ENCODE data around the gene MTUS2. TPM values are rescaled to one million over a fixed set of nuclear protein-coding genes. Genes with fewer than 3 reads are reported as not detected.

Gene MTUS2
- total RNA-seq, 1 donor from 2014 or later, result 0.90 TPM

DNA sequence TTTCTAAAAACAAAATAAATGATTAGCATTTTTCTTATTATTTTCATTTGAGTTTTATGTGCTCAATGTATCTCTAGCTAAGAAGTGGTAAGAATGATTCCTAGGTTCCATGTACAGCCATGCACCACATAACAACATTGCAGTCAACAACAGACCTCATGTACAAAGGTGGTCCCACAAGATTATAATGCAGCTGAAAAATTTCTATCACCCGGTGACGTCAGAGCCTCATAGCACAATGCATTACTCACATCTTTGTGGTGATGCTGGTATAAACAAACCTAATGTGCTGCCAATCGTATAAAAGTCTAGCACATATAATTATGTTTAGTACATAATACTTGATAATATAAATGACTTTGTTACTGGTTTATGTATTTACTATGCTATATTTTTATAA lies 654.9 kb downstream of the MTUS2 start:
- DNase-seq (ENCODE audit: low spot score), result no peak

DNA sequence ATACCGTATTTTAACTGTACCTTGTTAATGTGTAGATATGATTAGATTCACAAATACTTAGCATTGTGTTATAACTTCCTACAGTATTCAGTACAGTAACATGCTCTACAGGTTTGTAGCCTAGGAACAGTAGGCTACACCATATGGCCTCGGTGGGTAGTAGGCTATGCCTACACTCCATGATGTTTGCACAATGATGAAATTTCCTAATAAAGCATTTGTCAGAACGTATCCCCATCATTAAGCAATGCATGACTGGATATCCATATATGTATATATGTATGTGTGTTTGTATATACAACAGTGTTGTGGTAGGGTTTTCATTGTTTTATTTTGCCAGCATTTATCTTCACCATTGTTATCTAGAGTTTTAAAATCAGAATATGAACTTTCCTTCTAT lies 655.9 kb downstream of the MTUS2 start:
- H3K36me3 Mint-ChIP-seq (ENCODE audit: low read depth, unreplicated experiment), result no peaks in the 10 kb centered on the region
- H3K27ac Mint-ChIP-seq (ENCODE audit: unreplicated experiment), result no peak overlapping the region

More for the DNA sequence above, 654.9 kb downstream of the MTUS2 start:
- Mint-ChIP-seq H3K4me3 (ENCODE audit: unreplicated experiment) (no peak overlapping the region), H3K27ac (ENCODE audit: unreplicated experiment) (no peak overlapping the region), H3K4me1 (ENCODE audit: unreplicated experiment) (no peaks in the 10 kb centered on the region), H3K9me3 (ENCODE audit: unreplicated experiment) (no peaks in the 10 kb centered on the region), H3K27me3 (ENCODE audit: unreplicated experiment) (peaks cover 2% of the 10 kb centered on the region), H3K36me3 (ENCODE audit: low read depth, unreplicated experiment) (no peaks in the 10 kb centered on the region)
- TF ChIP-seq, protein P1, sequence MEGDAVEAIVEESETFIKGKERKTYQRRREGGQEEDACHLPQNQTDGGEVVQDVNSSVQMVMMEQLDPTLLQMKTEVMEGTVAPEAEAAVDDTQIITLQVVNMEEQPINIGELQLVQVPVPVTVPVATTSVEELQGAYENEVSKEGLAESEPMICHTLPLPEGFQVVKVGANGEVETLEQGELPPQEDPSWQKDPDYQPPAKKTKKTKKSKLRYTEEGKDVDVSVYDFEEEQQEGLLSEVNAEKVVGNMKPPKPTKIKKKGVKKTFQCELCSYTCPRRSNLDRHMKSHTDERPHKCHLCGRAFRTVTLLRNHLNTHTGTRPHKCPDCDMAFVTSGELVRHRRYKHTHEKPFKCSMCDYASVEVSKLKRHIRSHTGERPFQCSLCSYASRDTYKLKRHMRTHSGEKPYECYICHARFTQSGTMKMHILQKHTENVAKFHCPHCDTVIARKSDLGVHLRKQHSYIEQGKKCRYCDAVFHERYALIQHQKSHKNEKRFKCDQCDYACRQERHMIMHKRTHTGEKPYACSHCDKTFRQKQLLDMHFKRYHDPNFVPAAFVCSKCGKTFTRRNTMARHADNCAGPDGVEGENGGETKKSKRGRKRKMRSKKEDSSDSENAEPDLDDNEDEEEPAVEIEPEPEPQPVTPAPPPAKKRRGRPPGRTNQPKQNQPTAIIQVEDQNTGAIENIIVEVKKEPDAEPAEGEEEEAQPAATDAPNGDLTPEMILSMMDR (IDR thresholded peaks at IDR 0.05; ENCODE audit: unreplicated experiment), result no peak

DNA sequence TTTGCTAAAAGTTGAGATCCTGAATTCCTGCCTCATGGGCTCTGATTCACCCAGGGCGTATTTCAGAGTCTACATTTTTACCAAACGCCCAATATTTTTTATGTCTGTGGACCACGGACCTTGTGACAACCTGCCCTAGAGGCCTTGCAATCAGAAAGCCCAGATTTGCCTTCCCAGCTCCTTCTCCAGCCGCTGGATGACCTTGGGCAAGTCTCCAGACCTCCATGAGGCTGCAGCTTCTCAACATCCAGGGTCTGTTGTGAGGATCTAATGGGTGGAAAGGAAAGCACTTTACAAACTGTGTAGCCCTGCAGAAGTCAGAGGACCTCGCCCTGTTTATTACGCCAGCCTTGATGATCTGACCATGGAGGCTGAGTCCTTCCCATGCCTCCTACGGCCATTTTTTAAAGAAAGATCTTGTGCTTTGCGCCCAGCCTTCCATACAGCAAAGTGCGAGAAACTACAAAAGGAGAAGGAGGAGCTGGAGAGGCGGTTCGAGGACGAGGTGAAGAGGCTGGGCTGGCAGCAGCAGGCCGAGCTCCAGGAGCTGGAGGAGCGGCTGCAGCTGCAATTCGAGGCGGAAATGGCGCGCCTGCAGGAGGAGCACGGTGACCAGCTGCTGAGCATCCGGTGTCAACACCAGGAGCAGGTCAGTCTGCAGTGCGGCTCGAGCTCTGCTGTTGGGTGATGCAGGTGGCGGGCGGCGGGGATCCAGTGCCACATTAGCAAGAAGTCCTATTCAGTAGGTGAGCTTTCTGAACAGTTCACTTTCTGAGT lies 659.8 kb downstream of the MTUS2 start:
- no peaks in the 10 kb centered on the region for H3K36me3 Mint-ChIP-seq (ENCODE audit: low read depth, unreplicated experiment)

More for the DNA sequence above, 655.9 kb downstream of the MTUS2 start:
- TF ChIP-seq, protein P1 (IDR thresholded peaks at IDR 0.05; ENCODE audit: unreplicated experiment), result no peak
- no peak for DNase-seq (ENCODE audit: low spot score)
- Mint-ChIP-seq H3K27me3 (ENCODE audit: unreplicated experiment) (peaks cover 3% of the 10 kb centered on the region), H3K4me1 (ENCODE audit: unreplicated experiment) (no peaks in the 10 kb centered on the region), H3K9me3 (ENCODE audit: unreplicated experiment) (no peaks in the 10 kb centered on the region), H3K4me3 (ENCODE audit: unreplicated experiment) (no peak overlapping the region)

DNA sequence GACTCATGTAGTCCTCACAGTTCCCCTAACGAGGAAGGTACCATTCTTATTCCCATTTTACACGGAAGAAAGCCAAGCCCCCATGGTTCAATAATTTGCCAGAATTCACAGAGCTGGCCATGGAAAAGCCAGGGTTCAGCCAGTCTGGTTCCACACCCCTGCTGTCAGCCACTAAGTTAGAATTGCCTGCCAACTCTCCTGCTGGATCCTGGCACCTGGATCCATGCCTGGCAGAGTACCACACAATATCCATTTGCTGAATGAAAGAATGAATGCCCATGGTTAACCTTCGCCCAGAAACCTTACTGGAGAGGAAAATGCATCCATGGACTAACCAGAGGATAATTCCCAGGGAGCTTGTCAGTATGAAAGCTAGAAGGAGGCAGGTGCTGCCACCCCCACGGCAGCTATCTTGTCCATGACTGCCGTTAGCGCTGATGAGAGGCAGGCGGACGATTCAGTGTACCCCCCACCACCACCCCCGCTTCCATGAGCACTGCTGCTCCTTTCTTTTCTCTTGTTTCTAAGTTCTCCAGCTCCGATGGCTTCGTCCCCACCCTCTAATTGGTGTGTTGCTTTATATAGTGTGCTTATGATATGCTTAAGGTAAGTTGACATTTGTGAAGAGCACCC lies 660.9 kb downstream of the MTUS2 start:
- Mint-ChIP-seq H3K9me3 (ENCODE audit: unreplicated experiment) (no peaks in the 10 kb centered on the region), H3K4me3 (ENCODE audit: unreplicated experiment) (no peak overlapping the region), H3K4me1 (ENCODE audit: unreplicated experiment) (peaks cover 3% of the 10 kb centered on the region), H3K27me3 (ENCODE audit: unreplicated experiment) (peaks cover 2% of the 10 kb centered on the region), H3K27ac (ENCODE audit: unreplicated experiment) (no peak overlapping the region), H3K36me3 (ENCODE audit: low read depth, unreplicated experiment) (no peaks in the 10 kb centered on the region)
- TF ChIP-seq, protein P1 (IDR thresholded peaks at IDR 0.05; ENCODE audit: unreplicated experiment), result no peak
- no peak for DNase-seq (ENCODE audit: low spot score)

More for the DNA sequence above, 659.8 kb downstream of the MTUS2 start:
- peaks cover 2% of the 10 kb centered on the region for H3K27me3 Mint-ChIP-seq (ENCODE audit: unreplicated experiment)
- H3K4me3 Mint-ChIP-seq (ENCODE audit: unreplicated experiment), result no peak overlapping the region
- TF ChIP-seq, protein P1 (IDR thresholded peaks at IDR 0.05; ENCODE audit: unreplicated experiment), result no peak
- H3K9me3 Mint-ChIP-seq (ENCODE audit: unreplicated experiment), result no peaks in the 10 kb centered on the region
- no peak overlapping the region for H3K27ac Mint-ChIP-seq (ENCODE audit: unreplicated experiment)
- peaks cover 3% of the 10 kb centered on the region for H3K4me1 Mint-ChIP-seq (ENCODE audit: unreplicated experiment)
- DNase-seq (ENCODE audit: low spot score), result no peak

DNA sequence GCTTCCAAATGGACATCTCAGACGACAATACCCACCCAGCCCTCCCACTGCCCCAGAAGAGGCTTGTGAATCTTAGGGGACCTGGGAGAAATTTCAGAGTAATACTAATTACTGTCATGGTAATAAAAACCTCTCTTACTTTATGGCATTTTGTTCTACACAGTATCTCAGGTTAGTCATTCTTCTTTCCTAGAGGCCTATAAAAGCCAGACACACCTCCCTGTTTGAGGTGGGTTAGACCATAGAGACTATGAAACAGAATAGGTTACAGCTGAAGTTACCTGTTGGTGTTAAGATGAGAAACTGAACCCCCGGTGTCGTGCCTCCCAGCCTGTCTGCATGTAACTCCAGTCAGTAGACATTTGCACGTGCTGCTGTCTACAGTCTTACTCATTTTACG lies 661.5 kb downstream of the MTUS2 start:
- TF ChIP-seq, protein P1 (IDR thresholded peaks at IDR 0.05; ENCODE audit: unreplicated experiment), result no peak
- Mint-ChIP-seq H3K9me3 (ENCODE audit: unreplicated experiment) (no peaks in the 10 kb centered on the region), H3K36me3 (ENCODE audit: low read depth, unreplicated experiment) (no peaks in the 10 kb centered on the region)

More for the DNA sequence above, 661.5 kb downstream of the MTUS2 start:
- H3K27ac Mint-ChIP-seq (ENCODE audit: unreplicated experiment), result no peak overlapping the region
- H3K4me3 Mint-ChIP-seq (ENCODE audit: unreplicated experiment), result no peak overlapping the region
- H3K27me3 Mint-ChIP-seq (ENCODE audit: unreplicated experiment), result peaks cover 2% of the 10 kb centered on the region
- H3K4me1 Mint-ChIP-seq (ENCODE audit: unreplicated experiment), result peaks cover 3% of the 10 kb centered on the region
- DNase-seq (ENCODE audit: low spot score), result no peak
